Measurements from ENCODE around the gene C1R. TPM values are rescaled to one million over a fixed set of nuclear protein-coding genes. Genes with fewer than 3 reads are reported as not detected.

The C1R gene
- total and polyA plus RNA-seq, 2 of the 8 experiments (the other 6 are each of a cell fraction or from before 2014, with no cell fraction given): 6.9 to 16.3 TPM

GRCh38 chr12:7090222-7090998 lies 1.8 kb downstream of the C1R start (continued):
- TF ChIP-seq EP300 (IDR thresholded peaks at IDR 0.05; ENCODE audit: borderline replicate concordance in 1 of 2, low read depth in 2 of 2, low read length in 2 of 2): no peak
- TF ChIP-seq ASH2L (IDR thresholded peaks at IDR 0.05; ENCODE audit: low read length): peak; percentile 66
- TF ChIP-seq POLR2AphosphoS5 (IDR thresholded peaks at IDR 0.05; ENCODE audit: low read depth, low read length): peak; percentile 55; the same call in 1 of the 2 replicates
- no peak for TF ChIP-seq CHD2 (IDR thresholded peaks at IDR 0.05; ENCODE audit: low read length)
